Activated CD8-positive, alpha-beta memory T cell treated with anti-CD3 and anti-CD28 coated beads, Interleukin-2, amount 50 U/mL, for 24 hours (primary cell): ENCODE data around the gene TMEM59.

Experiments used
- DNase-seq: peaks from one replicate; pipeline ENCODE4 v3.0.0-alpha.2; 2020; ENCODE audit errors: extremely low read depth

Gene TMEM59

GRCh38 chr1:53984726-53985125, 68.3 kb downstream of the TMEM59 start:
- DNase-seq = no peak

GRCh38 chr1:53982763-53983104, 70.3 kb downstream of the TMEM59 start:
- DNase-seq = no peak

- DNase-seq = no peak
Observed at GRCh38 chr1:53982034-53982762, 70.8 kb downstream of the TMEM59 start.

- DNase-seq = no peak
Observed at GRCh38 chr1:53981220-53981619, 71.8 kb downstream of the TMEM59 start.

- no peak for DNase-seq
Observed at GRCh38 chr1:53979712-53980450, 73.1 kb downstream of the TMEM59 start.
